AG20443 (cell line): ENCODE measurements around the gene TTLL10.
"Not testable (repeated sequence)": the region's sequence is repeated elsewhere in the genome, so short reads cannot be mapped to it uniquely, and the experiment has no call there.

ENCODE experiments used
- DNase-seq: peaks from one replicate; pipeline ENCODE4 v3.0.0; 2012; ENCODE audit warnings: low spot score, mixed read lengths

The TTLL10 gene

GRCh38 chr1:1141911-1142250, 31.8 kb upstream of the TTLL10 start:
- no peak for DNase-seq

DNA sequence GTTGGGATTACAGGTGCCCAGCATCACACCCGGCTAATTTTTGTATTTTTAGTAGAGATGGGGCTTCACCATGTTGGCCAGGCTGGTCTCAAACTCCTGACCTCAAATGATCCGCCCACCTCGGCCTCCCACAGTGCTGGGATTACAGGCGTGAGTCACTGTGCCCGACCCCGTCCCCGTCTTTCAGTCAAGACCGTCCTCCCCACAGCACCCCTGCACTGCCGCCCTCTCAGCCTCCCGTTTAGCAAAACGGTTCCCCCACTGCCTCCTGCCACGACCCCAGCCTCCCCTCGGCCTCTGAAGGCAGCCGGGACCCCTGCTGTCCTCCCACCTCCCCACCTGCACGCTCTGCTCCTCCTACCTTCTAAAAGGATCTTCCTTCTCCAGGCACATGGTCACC, 31.3 kb upstream of the TTLL10 start:
- DNase-seq = not testable (repeated sequence)

- DNase-seq = no peak
These were observed 30.8 kb upstream of the TTLL10 start for GRCh38 chr1:1142844-1143243.

DNA sequence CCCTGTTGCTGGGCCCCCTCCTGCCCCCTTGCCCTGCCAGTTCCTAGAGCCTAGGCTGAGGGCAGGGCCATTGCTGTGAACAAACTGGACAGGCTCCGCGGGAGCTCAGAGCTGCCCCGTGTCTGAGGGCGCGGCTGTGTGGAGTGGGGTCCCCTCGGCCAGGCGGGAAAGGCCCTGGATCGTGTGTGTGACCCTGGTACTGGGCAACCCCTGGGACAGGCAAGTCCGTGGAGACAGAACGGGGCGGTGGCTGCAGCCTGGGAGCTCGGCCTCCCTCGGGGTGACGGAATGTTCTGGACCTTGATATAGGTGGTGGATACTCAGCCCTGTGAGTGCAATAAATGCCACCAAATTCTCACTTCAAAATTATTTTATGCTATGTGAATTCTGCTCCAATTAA, 30.0 kb upstream of the TTLL10 start:
- DNase-seq = no peak

GRCh38 chr1:1144122-1144842, 29.4 kb upstream of the TTLL10 start:
- no peak for DNase-seq

DNA sequence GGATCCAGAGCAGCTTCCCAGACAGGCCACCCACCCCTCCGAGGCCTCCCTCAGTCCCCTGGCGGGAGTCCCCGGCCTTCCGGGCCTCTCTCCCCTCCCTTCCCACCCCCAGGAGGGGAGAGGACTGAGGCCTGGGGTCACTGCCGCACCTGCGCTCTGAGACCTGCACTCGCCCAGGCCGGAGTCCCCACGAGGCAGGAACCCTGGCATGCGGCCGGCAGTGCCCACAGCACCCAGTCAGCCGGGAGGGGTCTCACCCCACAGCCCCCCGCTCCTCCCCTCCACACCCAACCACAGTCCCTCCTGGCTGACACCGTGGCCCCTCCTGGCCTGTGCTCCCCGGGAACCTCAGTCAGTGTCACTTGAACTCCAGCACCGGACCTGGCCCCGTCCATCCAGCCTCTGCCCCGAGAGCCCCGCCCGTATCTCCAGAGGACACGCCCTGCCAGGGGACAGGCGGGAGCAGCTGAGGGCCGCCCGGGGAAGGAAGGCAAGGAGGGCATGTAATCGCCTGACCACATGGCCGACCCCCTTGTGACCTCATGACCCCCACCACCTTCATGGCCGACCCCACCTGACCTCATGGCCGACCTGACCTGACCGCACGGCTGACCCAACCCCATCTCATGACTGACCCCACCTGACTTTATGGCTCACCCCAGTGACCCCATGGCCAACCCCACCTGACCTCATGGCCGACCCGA, 28.7 kb upstream of the TTLL10 start:
- no peak for DNase-seq

- no peak for DNase-seq
These were observed 28.1 kb upstream of the TTLL10 start for GRCh38 chr1:1145547-1145914.

DNA sequence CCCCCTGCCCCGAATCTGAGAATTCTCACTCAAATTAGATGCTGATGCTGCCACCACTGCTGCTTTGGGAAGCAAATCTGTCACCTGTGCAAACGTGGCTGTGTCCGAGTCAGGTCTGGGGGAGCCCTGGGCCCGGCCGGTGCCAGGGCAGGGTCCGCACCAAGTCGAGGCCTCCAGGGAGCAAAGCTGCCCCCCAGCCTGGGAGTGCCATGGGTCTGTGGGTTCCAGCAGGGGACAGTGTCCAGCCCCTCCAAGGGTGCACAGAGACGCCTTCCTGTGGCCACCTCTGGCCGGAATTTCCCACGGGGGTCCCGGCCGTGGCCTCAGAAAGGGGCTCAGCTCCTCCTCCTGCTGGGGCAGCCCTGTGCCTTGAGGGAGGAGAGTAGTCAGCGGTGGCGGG, 27.7 kb upstream of the TTLL10 start:
- DNase-seq = no peak

GRCh38 chr1:1146596-1146995, 27.1 kb upstream of the TTLL10 start:
- DNase-seq = no peak

DNA sequence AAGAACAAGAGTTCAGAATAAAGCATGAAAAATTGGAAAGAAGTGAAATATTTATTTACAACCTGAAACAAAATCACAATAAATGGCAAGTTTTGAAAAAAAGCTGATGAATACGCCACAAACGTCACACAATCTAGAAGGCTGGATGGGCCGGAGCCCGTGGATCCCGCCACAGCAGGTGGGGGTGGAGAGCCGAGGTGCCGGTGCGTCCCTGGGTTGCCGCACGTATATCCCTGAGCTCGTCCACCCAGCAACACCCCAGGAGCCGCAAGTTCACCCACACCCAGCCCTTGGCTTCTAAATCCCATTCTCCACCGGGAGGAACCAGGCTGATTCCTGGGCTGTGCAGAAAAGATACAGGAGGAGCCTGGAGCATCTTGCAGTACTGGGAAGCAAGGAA, 25.6 kb upstream of the TTLL10 start:
- DNase-seq = no peak

GRCh38 chr1:1148569-1148968, 25.1 kb upstream of the TTLL10 start:
- no peak for DNase-seq

- DNase-seq = no peak
These were observed 24.3 kb upstream of the TTLL10 start for GRCh38 chr1:1149416-1149815.

GRCh38 chr1:1150100-1150499, 23.6 kb upstream of the TTLL10 start:
- DNase-seq = no peak

GRCh38 chr1:1151306-1151705, 22.4 kb upstream of the TTLL10 start:
- DNase-seq = no peak

GRCh38 chr1:1152431-1152830, 21.2 kb upstream of the TTLL10 start:
- DNase-seq = not testable (repeated sequence)

- not testable (repeated sequence) for DNase-seq
These were observed 20.5 kb upstream of the TTLL10 start for GRCh38 chr1:1153215-1153614.

GRCh38 chr1:1153874-1154273, 19.8 kb upstream of the TTLL10 start:
- DNase-seq = no peak

DNA sequence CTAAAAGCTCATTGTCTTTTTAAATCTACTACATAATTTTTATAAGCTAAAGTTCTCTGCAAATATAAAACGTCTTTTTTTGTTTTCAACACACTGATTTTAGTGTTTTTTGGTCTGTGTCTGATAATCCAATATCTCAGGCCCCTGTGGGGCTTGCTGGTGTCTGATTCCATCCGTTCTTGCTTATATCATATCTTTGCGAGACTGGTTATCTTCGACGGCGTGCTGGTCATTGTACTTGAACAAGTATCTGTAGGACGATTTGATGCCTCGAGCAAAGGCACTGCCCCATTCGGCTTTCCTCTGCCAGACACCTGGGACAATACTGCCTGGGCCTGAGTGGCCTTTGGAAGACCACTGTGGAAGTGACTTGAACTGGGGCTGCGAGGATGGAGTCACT, 18.4 kb upstream of the TTLL10 start:
- no peak for DNase-seq

DNA sequence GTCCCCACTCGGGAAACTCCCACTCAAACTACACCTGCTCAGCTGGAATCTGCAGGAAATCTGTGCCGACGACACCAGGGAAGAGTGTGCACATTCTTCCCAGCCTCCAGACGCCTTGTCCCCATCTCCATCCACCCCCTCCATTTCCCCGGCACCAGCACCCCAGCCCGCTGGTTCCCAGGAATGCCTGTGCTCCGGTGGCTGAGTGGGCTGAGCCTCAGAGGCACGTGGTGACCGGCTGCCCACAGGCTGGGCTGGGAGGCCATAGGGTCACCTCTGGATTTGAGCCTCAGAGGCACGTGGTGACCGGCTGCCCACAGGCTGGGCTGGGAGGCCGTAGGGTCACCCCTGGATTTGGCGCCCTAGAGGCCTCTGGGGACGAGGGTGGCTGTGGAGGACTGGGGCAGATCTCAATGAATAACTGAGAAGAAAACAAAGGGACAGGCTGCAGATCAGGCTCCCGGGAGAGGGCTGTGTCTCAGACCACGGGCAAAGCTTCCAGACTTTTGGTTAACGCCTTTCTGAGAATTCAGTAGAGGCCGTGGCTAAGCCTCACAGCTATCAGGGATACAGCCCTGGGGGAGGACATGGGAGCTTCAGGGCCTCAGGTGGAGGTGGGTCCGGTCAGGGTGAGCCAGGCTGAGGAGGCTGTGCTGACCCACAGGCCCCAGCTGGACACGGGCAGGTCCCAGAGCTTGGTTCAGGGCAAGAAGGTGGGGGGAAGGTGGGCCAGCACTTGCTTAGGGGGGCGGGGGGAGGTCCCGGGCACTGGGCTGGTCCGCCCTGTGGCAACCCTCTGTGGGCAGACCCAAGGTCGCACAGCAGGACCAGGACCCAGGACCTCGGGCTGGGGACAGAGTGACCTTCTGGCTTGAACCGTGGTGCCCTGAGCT, 17.3 kb upstream of the TTLL10 start:
- no peak for DNase-seq

GRCh38 chr1:1157033-1157365, 16.7 kb upstream of the TTLL10 start:
- DNase-seq = no peak

GRCh38 chr1:1157426-1157913, 16.2 kb upstream of the TTLL10 start:
- DNase-seq = peak; percentile 96

DNA sequence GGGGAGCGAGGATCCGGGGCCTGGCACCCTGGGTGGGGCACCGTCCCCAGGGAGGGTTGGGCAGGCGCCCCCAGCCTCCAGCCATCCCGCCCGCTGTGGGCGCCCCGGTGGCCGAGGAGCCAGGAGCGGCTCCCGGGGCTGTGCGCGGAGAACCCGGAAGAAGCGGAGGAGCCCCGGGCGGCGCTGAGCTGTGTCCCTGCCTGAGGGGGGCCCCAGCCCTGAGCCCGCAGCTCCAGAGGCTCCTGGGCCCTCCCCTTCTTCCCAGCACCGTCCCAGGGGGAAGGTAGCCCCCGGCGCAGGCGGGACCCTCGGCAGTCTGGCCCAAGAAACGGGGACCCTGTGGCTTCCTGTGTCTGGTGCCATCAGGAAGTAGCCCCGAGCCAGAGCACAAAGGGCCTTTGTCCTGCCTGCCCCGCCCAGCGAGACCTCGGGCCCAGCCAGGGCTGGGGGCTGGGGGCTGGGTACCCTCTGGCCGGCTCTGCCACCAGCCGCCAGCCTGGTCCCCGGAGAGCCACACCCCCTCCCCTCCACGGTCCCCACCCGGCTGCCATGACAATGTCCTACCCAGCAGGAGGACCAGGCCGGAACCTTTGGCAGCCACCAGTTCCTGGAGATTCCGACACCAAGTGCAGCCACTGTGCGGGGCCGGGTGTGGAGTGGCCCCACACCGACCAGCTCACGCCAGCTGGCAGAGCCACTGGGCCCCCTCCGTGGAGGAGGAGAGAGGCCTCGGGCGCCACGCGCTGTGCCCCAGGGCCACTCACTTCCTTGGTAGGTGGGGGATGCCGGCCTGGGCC, 15.6 kb upstream of the TTLL10 start:
- peak; percentile 79 for DNase-seq
